Bronchial epithelial cell (primary cell): Measurements from ENCODE around the gene ATG5. TPM values are rescaled to one million over a fixed set of nuclear protein-coding genes. Genes with fewer than 3 reads are reported as not detected.
"Not testable (repeated sequence)": the region's sequence is repeated elsewhere in the genome, so short reads cannot be mapped to it uniquely, and the experiment has no call there.

Experiments used
- DNase-seq: peaks from one replicate; pipeline ENCODE4 v3.0.0-alpha.2; 2010; ENCODE audit warnings: low read depth
- FAIRE-seq: peaks from 2 replicates; lab custom pipeline; 2011; peaks lifted over from hg19 to GRCh38; lab: Jason Lieb, UNC
- H3K27me3 ChIP-seq: 2 replicates; pipeline ENCODE4 v1.5.1; 2011; ENCODE audit warnings: low read length; ENCODE audit not compliant: control insufficient read depth, insufficient read depth
- H3K36me3 ChIP-seq: 2 replicates; pipeline ENCODE4 v1.5.1; 2011; ENCODE audit warnings: low read length; ENCODE audit not compliant: control insufficient read depth, insufficient read depth
- H3K4me3 ChIP-seq: 2 replicates; pipeline ENCODE4 v1.5.1; 2011; ENCODE audit warnings: mild to moderate bottlenecking, low read depth, low read length, control low read depth
- total RNA-seq: library from RNA; depleted of rRNA; stranded (reverse); fragments of >200 nt; gene quantifications from 2 replicates; pipeline ENCODE4 v1.2.1, GENCODE V29; 2014
- TF ChIP-seq, protein P1 (sequence below): IDR thresholded peaks from 2 replicates; pipeline ENCODE4 v1.5.1; 2011; ENCODE audit warnings: mild to moderate bottlenecking, moderate library complexity, low read length, control low read depth, inconsistent platforms; ENCODE audit not compliant: insufficient read depth, severe bottlenecking

Gene ATG5
- total RNA-seq, 1 donor from 2014 or later = 56.6 TPM

DNA sequence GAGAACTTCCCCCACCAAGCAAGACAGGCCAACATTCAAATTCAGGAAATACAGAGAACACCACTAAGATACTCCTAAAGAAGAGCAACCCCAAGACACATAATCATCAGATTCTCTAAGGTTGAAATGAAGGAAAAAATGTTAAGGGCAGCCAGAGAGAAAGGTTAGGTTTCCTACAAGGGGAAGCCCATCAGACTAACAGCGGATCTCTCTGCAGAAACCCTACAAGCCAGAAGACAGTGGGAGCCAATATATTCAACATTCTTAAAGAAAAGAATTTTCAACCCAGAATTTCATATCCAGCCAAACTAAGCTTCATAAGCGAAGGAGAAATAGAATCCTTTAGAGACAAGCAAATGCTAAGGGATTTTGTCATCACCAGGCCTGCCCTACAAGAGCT, 61.1 kb downstream of the ATG5 start:
- H3K27me3 ChIP-seq, FAIRE-seq: not testable (repeated sequence)

DNA sequence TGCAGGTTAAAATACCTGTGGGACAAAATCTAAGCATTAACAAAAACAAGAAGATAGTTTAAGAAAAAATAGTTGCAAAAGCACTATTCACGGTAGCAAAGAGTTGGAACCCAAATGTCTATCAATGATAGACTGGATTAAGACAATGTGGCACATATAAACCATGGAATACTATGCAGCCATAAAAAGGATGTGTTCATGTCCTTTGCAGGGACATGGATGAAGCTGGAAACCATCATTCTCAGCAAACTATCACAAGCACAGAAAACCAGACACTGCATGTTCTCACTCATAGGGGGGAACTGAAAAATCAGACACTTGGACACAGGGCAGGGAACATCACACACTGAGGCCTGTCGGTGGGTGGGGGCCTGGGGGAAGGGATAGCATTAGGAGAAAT, 65.8 kb downstream of the ATG5 start:
- not testable (repeated sequence) for H3K36me3 ChIP-seq, H3K27me3 ChIP-seq, DNase-seq, H3K4me3 ChIP-seq, FAIRE-seq

More for the DNA sequence above, 61.1 kb downstream of the ATG5 start:
- DNase-seq, H3K36me3 ChIP-seq, H3K4me3 ChIP-seq: not testable (repeated sequence)

DNA sequence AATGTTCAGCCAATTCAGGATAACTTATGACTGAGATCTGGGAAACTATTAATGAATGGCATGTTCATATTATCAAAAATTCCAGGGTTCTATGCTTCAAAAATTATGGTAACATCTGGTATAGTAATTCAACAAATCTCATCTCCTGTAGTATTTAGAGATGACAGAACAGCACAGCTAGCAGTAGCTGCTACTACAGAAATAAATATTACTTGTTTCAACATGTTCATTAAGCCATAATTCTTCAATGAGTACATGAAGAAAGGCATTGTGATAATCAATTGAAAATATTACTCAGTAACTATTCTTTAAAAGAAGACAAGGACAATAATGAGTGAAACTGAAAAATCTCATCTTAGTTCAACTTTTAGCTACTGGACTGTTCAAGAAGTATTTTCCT, 66.8 kb downstream of the ATG5 start:
- FAIRE-seq (no peak), DNase-seq (peak; percentile 70)
- TF ChIP-seq, protein P1, sequence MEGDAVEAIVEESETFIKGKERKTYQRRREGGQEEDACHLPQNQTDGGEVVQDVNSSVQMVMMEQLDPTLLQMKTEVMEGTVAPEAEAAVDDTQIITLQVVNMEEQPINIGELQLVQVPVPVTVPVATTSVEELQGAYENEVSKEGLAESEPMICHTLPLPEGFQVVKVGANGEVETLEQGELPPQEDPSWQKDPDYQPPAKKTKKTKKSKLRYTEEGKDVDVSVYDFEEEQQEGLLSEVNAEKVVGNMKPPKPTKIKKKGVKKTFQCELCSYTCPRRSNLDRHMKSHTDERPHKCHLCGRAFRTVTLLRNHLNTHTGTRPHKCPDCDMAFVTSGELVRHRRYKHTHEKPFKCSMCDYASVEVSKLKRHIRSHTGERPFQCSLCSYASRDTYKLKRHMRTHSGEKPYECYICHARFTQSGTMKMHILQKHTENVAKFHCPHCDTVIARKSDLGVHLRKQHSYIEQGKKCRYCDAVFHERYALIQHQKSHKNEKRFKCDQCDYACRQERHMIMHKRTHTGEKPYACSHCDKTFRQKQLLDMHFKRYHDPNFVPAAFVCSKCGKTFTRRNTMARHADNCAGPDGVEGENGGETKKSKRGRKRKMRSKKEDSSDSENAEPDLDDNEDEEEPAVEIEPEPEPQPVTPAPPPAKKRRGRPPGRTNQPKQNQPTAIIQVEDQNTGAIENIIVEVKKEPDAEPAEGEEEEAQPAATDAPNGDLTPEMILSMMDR = no peak
- Histone ChIP-seq H3K36me3 (peaks cover 2% of the 10 kb centered on the region), H3K27me3 (no peaks in the 10 kb centered on the region), H3K4me3 (no peak overlapping the region)

DNA sequence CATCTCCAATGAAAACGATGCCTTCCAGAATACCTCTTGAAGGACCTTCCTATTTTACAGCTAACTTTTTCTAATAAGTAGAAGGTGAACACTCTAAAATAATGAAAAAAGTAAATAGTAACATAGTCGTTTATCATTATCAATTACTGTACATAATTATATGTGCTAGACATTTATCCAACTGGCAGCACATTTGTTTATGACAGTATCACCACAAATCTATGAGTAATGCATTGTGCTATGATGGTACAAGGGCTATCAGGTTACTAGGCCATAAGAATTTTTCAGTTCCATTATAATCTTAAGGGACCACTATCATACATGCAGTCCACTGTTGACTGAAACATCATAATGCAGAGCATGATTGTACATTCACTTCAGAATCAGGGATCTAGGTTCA, 68.4 kb downstream of the ATG5 start:
- H3K36me3 ChIP-seq = no peaks in the 10 kb centered on the region
- DNase-seq (peak; percentile 82), FAIRE-seq (no peak)
- H3K27me3 ChIP-seq = no peaks in the 10 kb centered on the region
- TF ChIP-seq, protein P1 = no peak
- no peak overlapping the region for H3K4me3 ChIP-seq

DNA sequence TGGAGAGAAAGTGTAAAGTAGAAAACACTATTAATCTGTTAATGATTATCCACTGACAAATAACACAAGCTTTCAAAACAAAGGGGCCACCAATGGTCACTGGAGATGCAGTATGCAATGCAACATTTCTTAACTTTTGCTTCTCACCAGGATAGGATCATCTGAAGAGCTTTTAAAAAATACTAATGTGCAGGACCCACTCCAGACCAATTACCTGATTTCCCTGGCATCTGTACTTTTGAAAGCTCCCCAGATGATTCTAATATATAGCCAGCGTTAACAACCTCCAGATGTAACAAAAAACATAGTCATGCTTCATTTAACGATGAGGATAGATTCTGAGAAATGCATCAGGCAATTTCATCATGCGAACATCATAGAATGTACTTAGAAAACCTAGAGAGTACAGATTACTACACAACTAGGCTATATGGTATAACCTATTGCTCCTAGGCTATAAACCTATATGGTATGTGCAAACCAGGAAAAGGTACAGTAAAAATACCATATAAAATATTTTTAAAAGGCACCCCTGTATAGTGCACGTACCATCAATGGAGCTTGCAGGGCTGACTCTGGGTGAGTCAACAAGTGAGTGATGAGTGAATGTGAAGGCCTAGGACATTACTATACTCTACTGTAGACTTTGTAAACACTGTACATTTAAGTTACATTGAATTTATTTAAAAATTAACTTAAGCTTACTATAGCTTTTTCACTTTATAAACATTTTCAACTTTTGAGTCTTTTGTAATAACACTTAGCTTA, 69.2 kb downstream of the ATG5 start:
- FAIRE-seq (no peak), DNase-seq (peak; percentile 82)
- Histone ChIP-seq H3K27me3 (no peaks in the 10 kb centered on the region), H3K4me3 (no peak overlapping the region), H3K36me3 (no peaks in the 10 kb centered on the region)
- TF ChIP-seq, protein P1 = no peak

DNA sequence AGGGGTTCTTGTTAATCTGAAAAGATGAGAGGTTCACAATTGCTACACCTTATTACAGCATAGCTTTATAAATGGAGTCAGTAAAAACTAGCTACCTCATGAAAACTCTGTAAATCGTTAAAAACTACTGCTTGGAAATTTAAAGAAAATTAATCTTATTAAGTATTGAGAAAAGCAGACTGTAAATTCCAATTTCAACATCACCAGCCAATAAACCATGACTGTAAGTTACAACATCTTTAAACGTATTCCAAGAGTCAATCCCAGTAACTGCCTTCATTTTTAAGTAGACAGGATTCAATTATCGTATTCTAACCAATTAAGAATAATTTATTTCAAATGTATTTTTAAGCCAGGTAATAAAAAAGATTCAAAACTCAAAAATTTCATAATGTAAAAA, 70.3 kb downstream of the ATG5 start:
- Histone ChIP-seq H3K36me3 (peaks cover 1% of the 10 kb centered on the region), H3K4me3 (no peak overlapping the region), H3K27me3 (no peaks in the 10 kb centered on the region)
- TF ChIP-seq, protein P1 = no peak
- no peak for FAIRE-seq
- no peak for DNase-seq

DNA sequence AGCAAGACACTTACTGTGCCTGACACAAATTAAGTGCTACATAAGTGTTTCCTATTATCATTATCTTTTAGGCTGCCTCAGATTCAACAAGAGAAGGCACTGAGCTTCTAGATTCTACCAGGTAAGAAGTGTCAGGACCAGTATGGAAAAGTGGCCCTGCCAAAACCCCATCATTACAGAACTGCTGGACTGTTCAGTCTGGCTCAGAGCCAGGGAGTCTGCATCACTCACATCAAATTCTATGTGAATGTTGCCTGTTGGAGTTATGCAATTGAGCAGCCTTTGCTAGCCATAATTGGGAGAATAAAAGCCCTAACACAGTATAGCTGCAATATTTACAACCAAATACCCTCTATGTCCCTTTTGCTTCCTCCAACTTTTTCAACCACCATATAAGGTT, 70.9 kb downstream of the ATG5 start:
- Histone ChIP-seq H3K4me3 (no peak overlapping the region), H3K27me3 (no peaks in the 10 kb centered on the region), H3K36me3 (peaks cover 1% of the 10 kb centered on the region)
- TF ChIP-seq, protein P1 = no peak
- FAIRE-seq = no peak
- DNase-seq = peak; percentile 52
